Lung (tissue), 12 donors: Measurements from ENCODE around the gene ZBTB21. TPM values are rescaled to one million over a fixed set of nuclear protein-coding genes. Genes with fewer than 3 reads are reported as not detected.

Experiments
- ATAC-seq: fragments of 200-7000 bp; cut with Tn5 transposase; one replicate; pipeline ENCODE4 v1.9.1; 2020; ENCODE audit warnings: moderate number of reproducible peaks; ENCODE audit not compliant: insufficient read depth, low FRiP score
- DNase-seq, 3 donors: peaks; one replicate each; pipeline ENCODE4 v3.0.0-alpha.2; 2013 to 2017
- H3K27ac ChIP-seq, 2 donors: one replicate each; pipeline ENCODE4 v1.5.1; 2013; ENCODE audit warnings: mild to moderate bottlenecking in 2 of 2, moderate library complexity in 2 of 2, control low read depth in 1 of 2, inconsistent platforms in 1 of 2, low read depth in 1 of 2, low read length in 1 of 2
- H3K27me3 ChIP-seq, 3 donors: one replicate each; pipeline ENCODE4 v1.5.1; 2013; ENCODE audit warnings: low read length in 2 of 3; ENCODE audit not compliant: control insufficient read depth in 3 of 3, insufficient read depth in 3 of 3
- H3K36me3 ChIP-seq, 4 donors: one replicate each; pipeline ENCODE4 v1.5.1; 2013; ENCODE audit warnings: low read length in 4 of 4, mild to moderate bottlenecking in 1 of 4, moderate library complexity in 1 of 4; ENCODE audit not compliant: control insufficient read depth in 4 of 4, insufficient read depth in 4 of 4
- H3K4me1 ChIP-seq, 5 donors: one replicate each; pipeline ENCODE4 v1.5.1; 2013; ENCODE audit warnings: low read length in 5 of 5, mild to moderate bottlenecking in 2 of 5, moderate library complexity in 1 of 5; ENCODE audit not compliant: control insufficient read depth in 5 of 5, insufficient read depth in 5 of 5
- H3K4me3 ChIP-seq: one replicate; pipeline ENCODE4 v1.5.1; 2013; ENCODE audit warnings: mild to moderate bottlenecking, control low read depth, moderate library complexity
- H3K9ac ChIP-seq, 2 donors: one replicate each; pipeline ENCODE4 v1.5.1; 2013; ENCODE audit warnings: low read length in 2 of 2, control low read depth in 1 of 2; ENCODE audit not compliant: insufficient read depth in 1 of 2
- H3K9me3 ChIP-seq, 4 donors: one replicate each; pipeline ENCODE4 v1.5.1; 2013; ENCODE audit warnings: low read length in 3 of 4, mild to moderate bottlenecking in 1 of 4, moderate library complexity in 1 of 4; ENCODE audit not compliant: control insufficient read depth in 4 of 4, insufficient read depth in 3 of 4
- CTCF ChIP-seq: IDR thresholded peaks from 2 replicates; pipeline ENCODE4 v1.5.1; 2012; ENCODE audit warnings: mild to moderate bottlenecking; ENCODE audit errors: control extremely low read depth, extremely low read depth
- WGBS, 2 donors: extraction: QIAGEN DNeasy Blood & Tissue Kit; methylation state at CpG; one replicate each; pipeline ENCODE4 v1.1.7; 2013; 5-methylcytosine and 5-hydroxymethylcytosine counted together
- polyA plus RNA-seq, 2 donors: library from polyadenylated mRNA; stranded (reverse); fragments of 200-250 nt; gene quantifications; one replicate each; pipeline ENCODE4 v1.2.1, GENCODE V29; 2013
- total RNA-seq, 2 donors: library from RNA; depleted of rRNA in 1 of 2; stranded (reverse); fragments of >200 nt in 1 of 2; gene quantifications; one replicate each; pipeline ENCODE4 v1.2.1, GENCODE V29; 2014 to 2021
- donor health status: control.
- donor health status: control.
- donor health status: Bipolar disorder and iron deficiency.
- donor health status: healthy.
- donor health status: DM: yes; HTN: yes; CAD: no.

ZBTB21 gene
- total and polyA plus RNA-seq, 4 donors = 3.2 to 15.4 (median 7.5) TPM

GRCh38 chr21:42042651-42043050 is 32.5 kb upstream of the ZBTB21 start:
- 84 to 88% methylated on average over 9 of the region's 9 CpGs for WGBS, 2 donors
- Histone ChIP-seq H3K9me3 (no peaks in the 10 kb centered on the region), H3K4me3 (no peak overlapping the region), H3K4me1 (peaks cover 0 to 13% (median 10%) of the 10 kb centered on the region in 5 donors), H3K9ac (no peak overlapping the region), H3K36me3 (no peaks in the 10 kb centered on the region), H3K27me3 (no peaks in the 10 kb centered on the region), H3K27ac (no peak overlapping the region)
- DNase-seq (no peak), ATAC-seq (no peak)
- no peak for TF ChIP-seq CTCF

- no peaks in the 10 kb centered on the region for H3K27me3 ChIP-seq
- H3K9ac ChIP-seq = no peak overlapping the region
- H3K36me3 ChIP-seq = no peaks in the 10 kb centered on the region
- H3K4me3 ChIP-seq = no peak overlapping the region
- peaks cover 0 to 13% (median 10%) of the 10 kb centered on the region in 5 donors for H3K4me1 ChIP-seq
- H3K9me3 ChIP-seq = no peaks in the 10 kb centered on the region
- no peak for DNase-seq
- 53 to 61% methylated on average over 4 of the region's 4 CpGs for WGBS, 2 donors
- no peak for TF ChIP-seq CTCF
- no peak overlapping the region for H3K27ac ChIP-seq
- ATAC-seq = no peak
Measured at GRCh38 chr21:42041711-42042110, 31.6 kb upstream of the ZBTB21 start.

- H3K9ac ChIP-seq = no peak overlapping the region
- H3K36me3 ChIP-seq = no peaks in the 10 kb centered on the region
- no peaks in the 10 kb centered on the region for H3K9me3 ChIP-seq
- no peak overlapping the region for H3K4me3 ChIP-seq
- no peak overlapping the region for H3K27ac ChIP-seq
- DNase-seq = no peak
- TF ChIP-seq CTCF = no peak
- H3K27me3 ChIP-seq = no peaks in the 10 kb centered on the region
- WGBS, 2 donors = 90 to 94% methylated on average over 6 to 7 of the region's 7 CpGs
- no peak for ATAC-seq
- peaks cover 0 to 13% (median 10%) of the 10 kb centered on the region in 5 donors for H3K4me1 ChIP-seq
Measured at GRCh38 chr21:42041246-42041645, 31.1 kb upstream of the ZBTB21 start.
